Astrocyte (in vitro differentiated cells and primary cell): ENCODE measurements around the gene EXOC4.

Experiments
- EZH2 ChIP-seq: IDR thresholded peaks from 2 replicates; pipeline ENCODE4 v1.6.1; 2012; ENCODE audit warnings: mild to moderate bottlenecking, low read length, inconsistent platforms; ENCODE audit not compliant: insufficient read depth
- TF ChIP-seq, protein P1 (sequence below): IDR thresholded peaks from 2 replicates; pipeline ENCODE4 v1.5.1; 2011; ENCODE audit warnings: low read depth, mild to moderate bottlenecking, inconsistent platforms, low read length, moderate library complexity; ENCODE audit not compliant: insufficient read depth

GRCh38 chr7:133683182-133683454 lies 430.2 kb downstream of the EXOC4 start:
- TF ChIP-seq, protein P1, sequence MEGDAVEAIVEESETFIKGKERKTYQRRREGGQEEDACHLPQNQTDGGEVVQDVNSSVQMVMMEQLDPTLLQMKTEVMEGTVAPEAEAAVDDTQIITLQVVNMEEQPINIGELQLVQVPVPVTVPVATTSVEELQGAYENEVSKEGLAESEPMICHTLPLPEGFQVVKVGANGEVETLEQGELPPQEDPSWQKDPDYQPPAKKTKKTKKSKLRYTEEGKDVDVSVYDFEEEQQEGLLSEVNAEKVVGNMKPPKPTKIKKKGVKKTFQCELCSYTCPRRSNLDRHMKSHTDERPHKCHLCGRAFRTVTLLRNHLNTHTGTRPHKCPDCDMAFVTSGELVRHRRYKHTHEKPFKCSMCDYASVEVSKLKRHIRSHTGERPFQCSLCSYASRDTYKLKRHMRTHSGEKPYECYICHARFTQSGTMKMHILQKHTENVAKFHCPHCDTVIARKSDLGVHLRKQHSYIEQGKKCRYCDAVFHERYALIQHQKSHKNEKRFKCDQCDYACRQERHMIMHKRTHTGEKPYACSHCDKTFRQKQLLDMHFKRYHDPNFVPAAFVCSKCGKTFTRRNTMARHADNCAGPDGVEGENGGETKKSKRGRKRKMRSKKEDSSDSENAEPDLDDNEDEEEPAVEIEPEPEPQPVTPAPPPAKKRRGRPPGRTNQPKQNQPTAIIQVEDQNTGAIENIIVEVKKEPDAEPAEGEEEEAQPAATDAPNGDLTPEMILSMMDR: no peak
- no peak for TF ChIP-seq EZH2
